Astrocyte (in vitro differentiated cells and primary cell): ENCODE data around the gene GMDS. TPM values are rescaled to one million over a fixed set of nuclear protein-coding genes. Genes with fewer than 3 reads are reported as not detected.

Experiments
- DNase-seq: peaks from one replicate; pipeline ENCODE4 v3.0.0-alpha.2; 2010; ENCODE audit warnings: low read depth
- FAIRE-seq: peaks from 2 replicates; lab custom pipeline; 2011; peaks lifted over from hg19 to GRCh38; lab: Jason Lieb, UNC
- H2AFZ ChIP-seq: 2 replicates; pipeline ENCODE4 v1.6.0; 2012; ENCODE audit warnings: low read depth, low read length, inconsistent platforms
- H3K27ac ChIP-seq: 2 replicates; pipeline ENCODE4 v1.5.1; 2011; ENCODE audit warnings: low read depth, low read length, inconsistent platforms
- H3K27me3 ChIP-seq: 2 replicates; pipeline ENCODE4 v1.6.0; 2011; ENCODE audit warnings: low read length, inconsistent platforms; ENCODE audit not compliant: insufficient read depth
- H3K36me3 ChIP-seq: 2 replicates; pipeline ENCODE4 v1.5.1; 2011; ENCODE audit warnings: low read length, inconsistent platforms; ENCODE audit not compliant: insufficient read depth
- H3K4me1 ChIP-seq: 2 replicates; pipeline ENCODE4 v1.5.1; 2011; ENCODE audit warnings: low read length, inconsistent platforms; ENCODE audit not compliant: insufficient read depth
- H3K4me2 ChIP-seq: 2 replicates; pipeline ENCODE4 v1.6.0; 2012; ENCODE audit warnings: low read length, inconsistent platforms
- H3K4me3 ChIP-seq: 2 replicates; pipeline ENCODE4 v1.5.1; 2011; ENCODE audit warnings: low read depth, mild to moderate bottlenecking, low read length, inconsistent platforms; ENCODE audit not compliant: insufficient read depth
- H3K79me2 ChIP-seq: 2 replicates; pipeline ENCODE4 v1.6.0; 2012; ENCODE audit warnings: mild to moderate bottlenecking, low read length, inconsistent platforms; ENCODE audit not compliant: insufficient read depth
- H3K9ac ChIP-seq: 2 replicates; pipeline ENCODE4 v1.6.0; 2012; ENCODE audit warnings: mild to moderate bottlenecking, low read length, inconsistent platforms
- H3K9me3 ChIP-seq: 2 replicates; pipeline ENCODE4 v1.5.1; 2012; ENCODE audit warnings: low read depth, mild to moderate bottlenecking, low read length, inconsistent platforms; ENCODE audit not compliant: insufficient read depth
- H4K20me1 ChIP-seq: 2 replicates; pipeline ENCODE4 v1.6.0; 2012; ENCODE audit warnings: low read length, inconsistent platforms; ENCODE audit not compliant: insufficient read depth
- H3K27ac Mint-ChIP-seq: one replicate; pipeline ENCODE4 v1.8.0; 2021; ENCODE audit warnings: mild to moderate bottlenecking, mixed read lengths; ENCODE audit not compliant: unreplicated experiment
- H3K27me3 Mint-ChIP-seq: one replicate; pipeline ENCODE4 v1.8.0; 2021; ENCODE audit warnings: low read depth, mixed read lengths; ENCODE audit not compliant: unreplicated experiment
- H3K36me3 Mint-ChIP-seq: one replicate; pipeline ENCODE4 v1.8.0; 2021; ENCODE audit warnings: low read depth, mixed read lengths; ENCODE audit not compliant: unreplicated experiment
- H3K4me1 Mint-ChIP-seq: one replicate; pipeline ENCODE4 v1.8.0; 2021; ENCODE audit warnings: low read depth, mixed read lengths; ENCODE audit not compliant: unreplicated experiment
- H3K4me3 Mint-ChIP-seq: one replicate; pipeline ENCODE4 v1.8.0; 2021; ENCODE audit warnings: mild to moderate bottlenecking, moderate library complexity, mixed read lengths; ENCODE audit not compliant: unreplicated experiment
- H3K9me3 Mint-ChIP-seq: one replicate; pipeline ENCODE4 v1.8.0; 2021; ENCODE audit warnings: mild to moderate bottlenecking, mixed read lengths; ENCODE audit not compliant: unreplicated experiment
- EZH2 ChIP-seq: IDR thresholded peaks from 2 replicates; pipeline ENCODE4 v1.6.1; 2012; ENCODE audit warnings: mild to moderate bottlenecking, low read length, inconsistent platforms; ENCODE audit not compliant: insufficient read depth
- total RNA-seq: library from RNA; stranded (reverse); gene quantifications from 2 replicates; pipeline ENCODE4 v1.2.1, GENCODE V29; 2021
- TF ChIP-seq, protein P1 (sequence below): IDR thresholded peaks from 2 replicates; pipeline ENCODE4 v1.5.1; 2011; ENCODE audit warnings: low read depth, mild to moderate bottlenecking, inconsistent platforms, low read length, moderate library complexity; ENCODE audit not compliant: insufficient read depth

GMDS gene
- total RNA-seq, 1 donor from 2014 or later, result 9.4 TPM

DNA sequence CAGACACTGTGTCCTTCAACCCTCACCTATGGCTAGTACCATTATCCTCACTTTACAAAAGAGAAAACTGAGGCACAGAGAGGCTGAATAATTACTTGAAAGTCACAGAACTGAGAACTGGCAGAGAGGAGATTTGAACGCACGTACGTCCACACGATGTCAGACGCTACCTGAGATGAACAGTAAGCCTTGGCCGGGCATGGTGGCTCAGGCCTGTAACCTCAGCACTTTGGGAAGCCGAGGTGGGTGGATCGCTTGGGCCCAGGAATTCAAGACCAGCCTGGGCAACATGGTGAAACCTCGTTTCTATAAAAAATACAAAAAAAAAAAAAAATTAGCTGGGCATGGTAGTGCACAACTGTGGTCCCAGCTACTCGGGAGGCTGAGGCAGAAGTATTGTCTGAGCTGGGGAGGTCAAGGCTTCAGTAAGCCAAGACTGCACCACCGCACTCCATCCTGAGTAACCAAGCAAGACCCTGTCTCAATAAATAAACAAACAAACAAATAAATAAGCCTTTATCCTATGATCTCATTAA, 20.5 kb downstream of the GMDS start:
- Histone ChIP-seq H3K36me3 (no peaks in the 10 kb centered on the region), H3K79me2 (peaks cover under 1% of the 10 kb centered on the region), H3K27me3 (no peaks in the 10 kb centered on the region), H3K9me3 (no peaks in the 10 kb centered on the region), H2AFZ (no peak overlapping the region), H3K4me1 (no peaks in the 10 kb centered on the region), H4K20me1 (no peaks in the 10 kb centered on the region), H3K9ac (no peak overlapping the region), H3K4me3 (no peak overlapping the region), H3K4me2 (peak overlapping the region; percentile 3), H3K27ac (no peak overlapping the region)
- H3K27ac Mint-ChIP-seq, result no peak overlapping the region
- FAIRE-seq (no peak), DNase-seq (no peak)
- TF ChIP-seq, protein P1, sequence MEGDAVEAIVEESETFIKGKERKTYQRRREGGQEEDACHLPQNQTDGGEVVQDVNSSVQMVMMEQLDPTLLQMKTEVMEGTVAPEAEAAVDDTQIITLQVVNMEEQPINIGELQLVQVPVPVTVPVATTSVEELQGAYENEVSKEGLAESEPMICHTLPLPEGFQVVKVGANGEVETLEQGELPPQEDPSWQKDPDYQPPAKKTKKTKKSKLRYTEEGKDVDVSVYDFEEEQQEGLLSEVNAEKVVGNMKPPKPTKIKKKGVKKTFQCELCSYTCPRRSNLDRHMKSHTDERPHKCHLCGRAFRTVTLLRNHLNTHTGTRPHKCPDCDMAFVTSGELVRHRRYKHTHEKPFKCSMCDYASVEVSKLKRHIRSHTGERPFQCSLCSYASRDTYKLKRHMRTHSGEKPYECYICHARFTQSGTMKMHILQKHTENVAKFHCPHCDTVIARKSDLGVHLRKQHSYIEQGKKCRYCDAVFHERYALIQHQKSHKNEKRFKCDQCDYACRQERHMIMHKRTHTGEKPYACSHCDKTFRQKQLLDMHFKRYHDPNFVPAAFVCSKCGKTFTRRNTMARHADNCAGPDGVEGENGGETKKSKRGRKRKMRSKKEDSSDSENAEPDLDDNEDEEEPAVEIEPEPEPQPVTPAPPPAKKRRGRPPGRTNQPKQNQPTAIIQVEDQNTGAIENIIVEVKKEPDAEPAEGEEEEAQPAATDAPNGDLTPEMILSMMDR, result no peak
- no peak for TF ChIP-seq EZH2
- H3K4me1 Mint-ChIP-seq, result no peaks in the 10 kb centered on the region
- no peaks in the 10 kb centered on the region for H3K36me3 Mint-ChIP-seq
- H3K4me3 Mint-ChIP-seq, result no peak overlapping the region
- no peaks in the 10 kb centered on the region for H3K9me3 Mint-ChIP-seq
- H3K27me3 Mint-ChIP-seq, result no peaks in the 10 kb centered on the region

DNA sequence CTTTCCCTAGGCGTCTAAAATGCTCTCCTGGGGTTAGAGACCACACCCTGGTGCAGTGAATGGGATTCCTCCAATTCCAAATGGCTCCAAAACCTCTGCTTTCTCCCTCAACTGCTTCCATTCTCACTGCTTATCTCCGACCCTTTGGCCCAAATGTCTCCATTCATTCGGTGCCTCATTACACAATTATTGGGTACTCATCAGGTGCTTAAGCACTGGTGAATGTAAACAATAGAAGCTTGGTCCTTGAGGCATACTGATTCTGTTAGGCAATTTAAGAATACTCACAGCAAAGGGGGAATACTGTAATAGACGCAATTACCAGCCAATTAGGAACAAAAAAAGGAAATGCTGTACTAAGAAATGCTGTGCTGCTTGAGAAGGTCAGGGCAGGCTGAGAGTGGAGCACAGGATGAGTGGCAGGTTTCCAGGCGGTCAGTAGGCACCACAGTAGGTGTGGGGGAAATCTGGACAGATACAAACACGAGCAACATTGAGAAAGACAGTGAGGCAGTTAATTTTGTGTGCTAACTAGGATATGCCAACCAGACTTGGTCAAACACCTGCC, 23.0 kb downstream of the GMDS start:
- H3K4me3 Mint-ChIP-seq, result no peak overlapping the region
- H3K36me3 Mint-ChIP-seq, result no peaks in the 10 kb centered on the region
- no peaks in the 10 kb centered on the region for H3K9me3 Mint-ChIP-seq
- TF ChIP-seq, protein P1, result no peak
- TF ChIP-seq EZH2, result no peak
- no peak overlapping the region for H3K27ac Mint-ChIP-seq
- Histone ChIP-seq H3K4me3 (peak overlapping the region; percentile 35), H2AFZ (peak overlapping the region; percentile 30), H3K36me3 (no peaks in the 10 kb centered on the region), H3K9me3 (no peaks in the 10 kb centered on the region), H3K4me1 (no peaks in the 10 kb centered on the region), H3K27ac (no peak overlapping the region), H3K79me2 (no peaks in the 10 kb centered on the region), H3K27me3 (no peaks in the 10 kb centered on the region), H4K20me1 (peaks cover 4% of the 10 kb centered on the region), H3K4me2 (peak overlapping the region; percentile 69), H3K9ac (peak overlapping the region; percentile 34)
- no peak for DNase-seq
- FAIRE-seq, result no peak
- no peaks in the 10 kb centered on the region for H3K4me1 Mint-ChIP-seq
- H3K27me3 Mint-ChIP-seq, result no peaks in the 10 kb centered on the region

DNA sequence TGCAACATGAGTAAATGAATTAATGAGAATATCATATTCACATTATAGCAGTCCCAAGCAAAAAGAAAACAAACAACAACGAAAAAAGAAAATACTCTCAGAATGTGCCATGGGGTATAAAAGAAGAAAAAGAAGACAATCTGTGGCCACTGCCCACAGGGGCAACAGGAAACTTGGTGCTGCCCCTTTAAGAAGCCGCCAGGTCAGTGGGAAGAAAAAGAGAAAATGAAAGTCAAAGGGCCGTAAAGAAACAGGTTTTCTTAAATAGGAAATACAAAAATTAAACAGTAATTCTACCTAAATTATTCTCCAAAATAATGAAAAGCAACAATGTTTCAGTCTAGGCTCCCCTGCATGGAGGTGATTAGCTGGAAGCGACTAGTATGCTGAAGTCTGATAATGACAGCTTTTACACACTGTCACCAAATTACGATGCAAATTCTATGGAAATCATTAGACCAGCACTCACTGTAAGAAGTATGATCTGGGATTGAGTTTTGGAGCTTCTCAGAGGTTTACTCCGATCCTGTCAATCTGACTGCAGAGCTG, 23.6 kb downstream of the GMDS start:
- H3K36me3 ChIP-seq, result no peaks in the 10 kb centered on the region
- H3K36me3 Mint-ChIP-seq, result no peaks in the 10 kb centered on the region
- H3K4me3 ChIP-seq, result peak overlapping the region; percentile 35
- FAIRE-seq (no peak), DNase-seq (no peak)
- H3K4me1 Mint-ChIP-seq, result no peaks in the 10 kb centered on the region
- H3K79me2 ChIP-seq, result no peaks in the 10 kb centered on the region
- H3K4me1 ChIP-seq, result no peaks in the 10 kb centered on the region
- peak overlapping the region; percentile 34 for H3K9ac ChIP-seq
- no peaks in the 10 kb centered on the region for H3K27me3 ChIP-seq
- no peak overlapping the region for H3K27ac Mint-ChIP-seq
- H3K4me3 Mint-ChIP-seq, result no peak overlapping the region
- H3K9me3 ChIP-seq, result no peaks in the 10 kb centered on the region
- H3K27me3 Mint-ChIP-seq, result no peaks in the 10 kb centered on the region
- peaks cover 4% of the 10 kb centered on the region for H4K20me1 ChIP-seq
- TF ChIP-seq, protein P1, result no peak
- TF ChIP-seq EZH2, result no peak
- peak overlapping the region; percentile 30 for H2AFZ ChIP-seq
- no peak overlapping the region for H3K27ac ChIP-seq
- H3K4me2 ChIP-seq, result peak overlapping the region; percentile 69
- no peaks in the 10 kb centered on the region for H3K9me3 Mint-ChIP-seq
